COLO829 (cell line): ENCODE data around the gene RAI14.

Source experiments
- DNase-seq: peaks from one replicate; pipeline ENCODE4 v3.0.0; 2012; ENCODE audit warnings: low spot score

The RAI14 gene

DNA sequence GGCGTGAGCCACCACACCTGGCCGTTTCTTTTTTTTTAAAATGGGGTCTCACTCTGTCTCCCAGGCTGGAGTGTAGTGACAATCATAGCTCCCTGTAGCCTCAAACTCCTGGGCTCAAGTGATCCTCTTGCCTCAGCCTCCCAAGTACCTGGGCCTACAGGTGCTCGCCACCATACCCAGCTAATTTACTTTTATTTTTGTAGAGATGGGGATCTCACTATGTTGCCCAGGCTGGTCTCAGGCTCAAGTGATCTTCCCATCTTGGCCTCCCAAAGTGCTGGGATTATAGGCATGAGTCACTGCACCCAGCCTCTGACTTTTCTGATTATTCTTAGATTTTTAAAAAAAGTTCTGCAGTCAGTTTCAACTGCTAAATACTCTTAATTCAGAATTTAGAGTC lies 21.3 kb downstream of the RAI14 start:
- DNase-seq, result no peak

DNA sequence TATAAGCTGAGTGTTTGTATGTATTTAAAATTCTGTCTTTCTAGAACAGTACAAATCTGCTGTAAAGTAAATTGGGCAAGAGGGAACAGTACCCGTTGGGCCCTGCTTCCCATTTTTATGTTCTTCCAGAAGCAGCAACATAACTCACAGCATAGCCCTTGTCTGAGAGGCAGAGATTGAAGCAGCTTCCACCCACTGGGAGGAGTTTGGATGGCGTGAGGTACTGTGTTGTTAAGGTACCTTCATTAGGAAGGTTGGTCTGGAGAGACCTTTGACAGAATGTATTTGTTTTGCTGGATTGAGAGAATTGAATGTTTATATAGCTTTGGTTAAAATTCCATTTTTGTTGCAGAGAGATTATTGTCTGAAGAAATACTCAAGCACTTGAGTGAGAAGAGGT lies 24.8 kb downstream of the RAI14 start:
- DNase-seq, result no peak

DNA sequence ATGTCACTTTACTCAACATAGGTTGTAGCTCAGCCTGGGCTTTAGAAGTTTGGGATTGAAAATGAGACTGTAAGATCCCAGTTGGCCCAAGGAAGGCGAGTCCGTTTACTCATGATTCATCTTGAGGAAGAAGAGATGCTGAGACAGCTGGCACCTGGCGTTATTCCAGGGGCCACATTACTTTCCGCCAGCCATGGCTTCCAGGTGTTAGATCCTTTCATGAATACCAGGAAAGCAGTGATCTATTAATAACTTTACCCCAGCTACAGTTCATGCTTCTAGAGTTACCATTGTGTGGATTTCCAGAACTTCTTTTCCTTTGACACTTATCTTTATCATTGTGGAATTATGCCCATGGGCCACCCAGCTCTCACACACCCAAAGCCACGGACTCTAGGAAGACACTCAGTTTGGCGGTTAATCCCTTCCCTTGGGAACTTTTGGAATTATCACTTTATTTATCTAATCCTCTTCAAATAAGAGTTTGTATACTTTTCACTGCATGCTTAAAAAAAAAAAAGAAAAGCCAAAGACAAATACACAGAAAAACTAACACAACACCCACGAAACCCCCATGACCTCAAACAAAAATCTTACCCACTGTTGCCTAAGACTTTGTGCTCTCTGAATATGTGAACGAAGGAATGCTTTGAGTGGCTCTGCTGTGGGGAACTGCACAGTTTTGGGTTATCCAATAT lies 26.9 kb downstream of the RAI14 start:
- DNase-seq, result no peak

DNA sequence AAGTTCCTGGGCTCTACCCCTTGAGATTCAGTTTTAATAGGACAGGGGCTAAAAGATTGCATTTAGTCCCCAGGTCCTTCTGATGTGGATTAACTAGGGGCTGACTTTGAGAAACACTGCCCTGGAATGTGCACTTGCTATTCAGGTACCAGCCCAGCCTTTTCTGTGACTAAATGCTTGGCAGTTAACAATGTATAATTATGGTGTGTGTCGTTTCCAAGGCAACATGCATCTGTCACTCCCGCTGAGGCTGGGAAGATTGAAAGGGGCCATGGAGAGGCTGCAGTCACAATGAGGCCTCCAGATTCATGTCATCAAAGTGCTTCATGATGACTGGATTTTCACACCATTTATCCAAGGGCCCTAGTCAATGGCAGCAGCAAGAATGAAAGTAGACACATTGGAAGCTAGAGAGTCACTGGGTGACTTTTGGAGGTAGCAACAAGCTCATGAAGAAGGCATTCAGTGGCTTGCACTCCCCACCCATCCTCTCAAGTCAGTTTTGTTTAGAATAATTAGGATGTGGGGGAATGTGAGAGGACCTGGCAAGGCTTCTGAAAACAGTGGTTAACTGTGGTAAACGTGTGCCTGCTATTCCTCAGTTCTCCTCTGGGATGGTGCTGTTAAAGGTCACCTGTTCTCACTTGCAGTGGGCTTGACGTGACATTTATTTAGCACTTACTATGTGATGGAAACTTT lies 28.3 kb downstream of the RAI14 start:
- no peak for DNase-seq

DNA sequence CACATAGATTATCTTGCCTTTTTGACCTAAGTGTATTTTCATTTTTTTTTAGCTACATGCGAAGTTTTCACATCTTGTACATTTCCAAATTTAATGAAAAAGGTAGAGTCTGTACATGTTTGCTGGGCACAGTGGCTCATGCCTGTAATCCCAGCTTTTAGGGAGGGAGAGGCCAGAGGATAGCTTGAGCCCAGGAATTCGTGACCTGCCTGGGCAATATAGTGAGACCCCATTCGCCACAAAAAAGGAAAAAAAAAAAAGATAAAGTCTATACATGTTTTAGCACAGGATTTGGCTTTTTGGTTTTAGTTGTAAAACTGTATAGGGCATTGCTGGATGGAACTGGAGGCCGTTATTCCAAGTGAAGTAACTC lies 28.8 kb downstream of the RAI14 start:
- no peak for DNase-seq

DNA sequence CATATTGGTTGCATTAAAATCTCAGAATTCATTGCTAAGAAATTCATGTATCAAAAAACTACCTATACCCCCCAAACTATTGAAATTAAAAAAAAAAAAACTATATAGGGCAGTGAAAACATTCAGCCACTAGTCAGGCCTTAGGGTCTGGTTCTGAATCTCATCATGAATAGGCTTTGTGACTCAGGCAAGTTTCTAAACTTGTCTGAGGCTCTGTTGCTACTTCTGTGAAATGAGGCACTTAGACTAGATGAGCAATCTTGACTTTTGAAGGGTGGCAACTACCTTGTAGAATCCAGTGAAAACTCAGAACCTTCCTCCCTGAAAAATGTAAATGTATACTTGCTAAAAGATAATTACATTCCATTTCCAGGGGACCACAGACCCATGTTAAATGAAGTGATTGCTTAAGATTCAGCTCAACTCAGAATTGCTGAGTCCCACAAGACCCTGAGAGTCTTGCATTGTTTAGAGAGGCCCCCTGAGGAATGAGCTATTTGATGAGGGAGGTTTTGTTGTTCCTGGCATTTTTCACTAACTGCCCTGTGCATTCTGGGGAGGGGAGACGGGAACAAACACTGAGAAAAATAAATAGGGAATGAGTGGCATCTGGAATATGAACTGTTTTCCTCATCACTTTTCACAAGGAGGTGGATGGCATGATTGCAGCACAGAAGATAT lies 29.5 kb downstream of the RAI14 start:
- DNase-seq, result no peak

DNA sequence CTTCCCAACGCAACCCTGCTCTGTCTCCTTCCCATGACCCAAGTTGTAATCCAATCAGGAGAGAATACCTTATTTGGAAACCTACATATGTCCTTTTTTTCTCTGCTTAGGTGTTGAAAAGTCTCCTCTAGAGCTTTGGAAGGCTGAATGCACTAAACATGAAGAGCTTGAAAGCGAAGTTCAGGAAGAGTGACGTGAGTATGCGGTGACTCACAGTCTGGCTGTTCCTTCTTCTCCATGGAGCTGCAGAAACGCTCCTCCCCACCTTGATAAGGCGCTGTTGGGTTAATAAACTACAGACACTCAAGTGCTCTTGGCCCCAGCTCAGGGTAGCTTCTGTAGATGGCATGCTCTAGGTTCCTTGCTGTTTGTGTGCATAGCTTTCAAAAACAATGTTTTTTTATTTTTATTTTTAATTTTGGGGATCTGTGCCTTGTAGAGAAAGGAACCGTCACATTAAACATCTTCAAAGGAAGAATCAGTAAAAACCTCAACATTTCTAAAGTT lies 30.7 kb downstream of the RAI14 start:
- peak; percentile 15 for DNase-seq

DNA sequence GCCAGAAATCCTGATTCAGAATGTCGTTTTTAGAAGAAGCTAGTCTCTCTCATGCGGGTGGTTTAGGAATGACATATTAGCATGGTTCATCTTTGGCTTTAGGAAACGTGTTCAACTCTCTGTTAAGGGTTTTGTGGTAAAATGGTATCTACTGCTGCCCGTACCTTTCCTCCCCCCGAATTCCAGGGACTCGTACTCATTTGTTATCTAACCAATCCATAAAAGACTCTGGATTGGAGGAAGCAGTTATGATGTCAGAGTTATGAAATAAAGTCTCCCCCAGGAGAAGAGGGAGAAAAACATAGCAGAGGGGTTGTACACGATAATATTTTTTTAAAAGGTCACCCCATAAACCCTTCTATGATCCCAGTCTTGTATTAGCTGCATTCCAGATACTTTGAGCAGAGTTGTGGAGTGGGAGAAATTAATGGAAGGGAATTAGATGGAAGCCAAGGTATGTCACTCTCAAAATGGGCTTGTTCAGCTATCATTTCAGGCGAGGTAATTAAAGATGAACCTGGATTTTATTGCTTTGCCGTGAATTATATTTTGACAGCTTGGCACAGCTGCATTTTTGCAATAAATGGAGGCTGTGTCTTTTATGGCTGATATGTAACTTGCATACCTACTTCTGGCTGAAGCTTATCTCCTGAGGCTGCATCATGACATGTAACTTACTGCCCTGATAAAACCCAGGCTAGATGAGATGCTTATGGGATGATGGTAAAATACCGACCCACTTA lies 31.3 kb downstream of the RAI14 start:
- no peak for DNase-seq

DNA sequence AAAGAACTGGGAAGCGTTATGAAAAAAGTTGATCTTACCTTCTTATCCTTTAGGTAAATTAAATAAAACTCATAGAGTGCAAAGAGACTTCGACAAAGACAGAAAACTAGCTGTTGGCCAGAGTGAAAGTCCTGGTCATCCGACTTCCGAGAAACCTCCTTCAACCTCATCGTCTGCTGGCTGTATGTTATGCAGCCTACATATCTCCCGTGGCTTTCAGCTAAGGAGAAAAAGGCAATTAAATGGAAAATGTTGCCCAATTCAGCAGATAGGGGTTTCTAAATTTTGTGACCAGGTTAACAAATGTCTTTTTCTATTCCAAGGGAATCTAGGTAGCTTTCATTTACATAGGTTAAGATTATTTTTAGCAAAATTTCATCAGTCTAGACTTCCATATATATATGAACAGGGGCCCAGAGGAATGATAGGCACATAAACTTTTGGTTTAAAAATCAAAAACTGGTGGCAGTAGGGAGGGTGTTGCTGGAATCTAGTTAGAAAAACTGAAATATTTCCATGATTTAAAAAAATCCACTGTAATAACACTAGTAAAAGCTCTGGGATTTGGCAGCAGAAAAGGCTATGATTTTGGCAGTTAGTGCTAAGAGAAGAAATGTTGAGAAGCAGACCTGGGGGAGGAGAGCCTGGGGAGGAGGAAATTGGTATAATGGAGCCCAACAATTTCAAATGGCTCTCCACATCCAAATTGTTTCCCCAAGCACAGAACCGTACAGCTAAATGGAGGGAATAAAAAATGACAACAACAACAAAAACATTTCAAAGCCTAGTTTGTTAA lies 32.1 kb downstream of the RAI14 start:
- DNase-seq, result no peak

DNA sequence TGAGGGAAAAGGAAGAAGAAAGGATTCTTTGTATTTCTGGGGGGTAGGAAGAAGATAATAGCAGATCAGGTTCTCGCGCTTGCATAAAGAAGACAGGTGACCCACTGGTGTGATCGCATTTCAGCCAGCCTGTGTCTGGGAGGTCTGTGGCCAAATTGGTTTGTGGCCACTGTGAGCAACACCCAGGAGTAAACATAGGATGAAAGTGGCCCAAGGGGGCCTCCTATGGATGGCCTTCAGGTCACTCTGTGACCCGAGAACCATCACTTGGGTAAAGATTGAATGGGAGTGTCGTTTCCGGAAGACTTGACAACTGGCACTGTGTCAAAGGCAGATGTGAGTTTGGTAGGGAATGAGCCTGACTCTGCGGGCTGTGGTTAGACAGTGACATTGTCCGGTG lies 34.2 kb downstream of the RAI14 start:
- DNase-seq, result no peak

DNA sequence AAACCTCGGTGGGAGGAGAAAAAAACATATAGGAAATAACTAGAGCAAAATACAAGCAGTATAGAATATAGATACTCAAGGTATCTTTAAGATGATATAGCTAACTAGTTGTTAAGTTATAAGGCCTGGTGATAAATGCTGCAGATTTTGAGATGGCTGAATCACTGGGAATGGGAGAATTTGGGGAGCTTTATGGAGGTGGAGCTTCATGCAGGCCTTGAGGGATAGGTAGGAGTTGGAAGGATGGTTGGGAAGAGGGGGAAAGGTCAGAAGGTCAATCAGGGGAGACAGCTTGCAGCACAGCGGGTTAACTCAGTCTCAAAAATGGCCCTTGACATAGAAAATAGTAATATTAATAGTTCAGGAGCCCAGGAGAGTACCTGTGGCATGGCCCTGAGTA lies 34.8 kb downstream of the RAI14 start:
- DNase-seq, result no peak

DNA sequence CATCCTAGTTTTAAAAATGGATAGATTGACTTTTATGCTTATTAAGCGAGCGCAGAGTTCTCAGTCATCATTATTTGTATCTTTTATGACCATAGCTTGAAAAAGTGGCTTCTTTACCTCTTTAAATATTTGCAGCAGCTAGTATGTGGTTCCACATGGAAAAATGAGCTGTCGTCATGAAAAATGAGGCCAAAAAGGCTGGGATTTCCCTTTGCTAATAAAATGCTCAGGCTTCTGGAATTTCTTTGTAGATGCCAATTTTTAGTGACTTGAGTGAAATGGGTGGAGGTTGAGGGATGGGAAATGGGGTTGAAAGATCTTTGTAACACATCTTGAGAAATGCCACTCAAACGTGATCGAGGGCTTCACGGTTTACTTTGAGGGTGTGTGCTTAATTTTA lies 35.2 kb downstream of the RAI14 start:
- DNase-seq, result no peak

DNA sequence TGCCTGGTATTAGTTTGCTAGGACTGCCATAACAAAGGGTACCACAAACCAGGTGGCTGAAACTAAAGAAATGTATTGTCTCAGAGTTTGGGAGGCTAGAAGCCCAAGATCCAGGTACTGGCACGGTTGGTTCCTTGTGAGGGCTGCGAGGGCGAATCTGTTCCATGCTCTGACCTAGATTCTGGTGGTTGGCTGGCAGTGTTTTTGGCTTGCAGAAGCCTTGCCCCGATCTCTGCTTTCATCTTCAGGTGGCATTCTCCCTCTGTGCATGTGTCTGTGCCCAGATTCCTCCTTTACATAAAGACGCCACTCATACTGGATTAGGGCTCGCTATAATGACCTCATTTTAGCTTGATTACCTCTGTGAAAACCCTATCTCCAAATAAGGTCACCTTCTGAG lies 36.7 kb downstream of the RAI14 start:
- no peak for DNase-seq

DNA sequence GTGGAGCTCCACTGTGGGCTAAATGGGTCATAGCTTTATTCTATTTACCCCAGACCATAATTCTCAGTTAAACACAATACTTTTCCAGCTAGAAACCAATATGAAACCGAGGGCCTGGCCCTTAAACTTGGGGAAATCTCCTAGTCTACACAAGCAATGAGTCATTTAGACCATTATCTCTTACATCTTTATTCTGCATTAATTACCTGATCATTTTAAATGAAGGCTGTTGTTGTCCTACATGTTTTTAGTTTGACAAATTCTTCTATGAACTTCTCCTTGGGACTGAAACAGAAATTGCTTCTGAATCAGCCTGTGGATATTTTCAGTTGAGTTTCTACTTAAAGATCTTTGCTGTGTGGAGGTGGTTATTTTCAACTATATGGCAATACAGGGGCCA lies 37.9 kb downstream of the RAI14 start:
- no peak for DNase-seq

DNA sequence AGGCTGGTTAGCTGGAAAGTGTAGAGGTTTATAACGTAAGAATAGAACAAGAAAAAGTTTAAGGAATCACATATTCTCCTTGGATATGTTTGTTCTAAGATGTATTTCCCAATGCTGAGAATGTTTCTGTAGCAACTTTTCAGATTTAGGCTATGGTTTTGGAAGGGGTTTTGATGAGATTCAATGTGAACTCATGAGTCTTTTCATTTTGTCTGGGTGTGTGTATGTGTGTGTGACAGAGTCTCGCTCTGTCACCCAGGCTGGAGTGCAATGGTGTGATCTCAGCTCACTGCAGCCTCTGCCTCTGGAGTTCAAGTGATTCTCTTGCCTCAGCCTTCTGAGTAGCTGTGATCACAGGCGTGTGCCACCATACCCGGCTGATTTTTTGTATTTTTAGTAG lies 38.6 kb downstream of the RAI14 start:
- no peak for DNase-seq

DNA sequence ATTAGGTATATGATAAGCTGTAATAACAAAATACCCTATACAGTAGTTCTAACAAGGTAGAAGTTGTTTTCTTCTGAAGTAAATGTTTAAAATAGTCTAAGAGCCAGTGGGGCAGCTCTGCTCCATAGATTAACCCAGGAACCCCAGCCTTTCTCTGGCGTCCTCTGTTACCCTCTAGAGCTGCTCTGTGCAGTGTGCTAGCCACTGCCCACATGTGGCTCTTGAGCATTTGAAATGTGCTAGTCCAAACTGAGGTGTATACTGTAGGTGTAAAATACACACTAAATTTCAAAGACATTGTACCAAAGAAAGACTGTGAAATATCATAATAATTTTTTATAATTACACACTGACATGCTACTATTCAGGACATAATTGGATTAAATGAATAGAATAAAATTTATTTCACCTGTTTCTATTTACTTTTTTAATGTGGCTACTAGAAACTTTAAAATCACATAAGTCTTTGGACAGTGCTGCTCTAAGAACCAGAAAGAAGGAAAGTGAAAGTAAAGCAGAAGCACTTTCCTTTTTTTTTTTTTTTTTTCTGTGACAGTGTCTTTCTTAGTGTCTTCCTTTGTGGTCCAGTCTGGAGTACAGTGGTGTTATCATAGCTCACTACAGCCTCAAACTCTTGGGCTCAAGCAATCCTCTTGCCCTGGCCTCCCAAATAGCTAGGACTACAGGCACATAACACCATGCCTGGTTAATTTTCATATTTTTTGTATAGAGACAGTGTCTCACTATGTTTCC lies 39.3 kb downstream of the RAI14 start:
- no peak for DNase-seq

DNA sequence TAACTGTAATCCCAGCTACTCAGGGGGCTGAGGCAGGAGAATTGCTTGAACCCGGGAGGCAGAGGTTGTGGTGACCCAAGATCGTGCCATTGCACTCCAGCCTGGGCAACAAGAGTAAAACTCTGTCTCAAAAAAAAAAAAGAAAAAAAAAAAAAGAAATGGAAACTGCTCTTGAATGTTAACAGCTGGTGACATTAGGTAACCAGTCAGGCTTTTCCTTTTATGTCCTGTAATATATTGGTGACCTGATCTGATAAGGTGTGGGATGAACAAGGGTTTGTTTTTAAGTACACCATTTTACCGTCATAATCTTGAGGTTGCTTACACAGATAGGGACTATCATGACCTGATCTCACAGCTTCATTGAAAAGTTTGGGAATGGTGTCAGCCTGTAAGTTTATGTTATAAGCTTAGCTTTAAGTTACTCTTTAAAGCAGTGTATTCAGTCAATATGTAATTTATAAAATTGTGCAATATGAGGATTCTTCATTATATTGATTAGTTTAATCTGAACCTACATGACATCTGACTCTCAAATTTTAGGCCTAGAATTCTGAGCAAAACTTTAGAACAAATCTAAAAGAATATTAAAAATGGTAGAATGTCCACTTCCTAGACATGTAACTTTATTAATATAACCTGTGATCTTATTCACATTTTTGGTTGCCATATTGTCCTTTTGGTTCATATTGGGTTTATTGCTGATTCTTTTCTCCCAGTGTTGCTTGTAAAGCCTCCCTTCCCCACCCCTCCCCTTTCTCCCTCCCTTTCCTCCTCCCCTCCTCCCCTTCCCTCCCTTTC lies 41.4 kb downstream of the RAI14 start:
- no peak for DNase-seq

DNA sequence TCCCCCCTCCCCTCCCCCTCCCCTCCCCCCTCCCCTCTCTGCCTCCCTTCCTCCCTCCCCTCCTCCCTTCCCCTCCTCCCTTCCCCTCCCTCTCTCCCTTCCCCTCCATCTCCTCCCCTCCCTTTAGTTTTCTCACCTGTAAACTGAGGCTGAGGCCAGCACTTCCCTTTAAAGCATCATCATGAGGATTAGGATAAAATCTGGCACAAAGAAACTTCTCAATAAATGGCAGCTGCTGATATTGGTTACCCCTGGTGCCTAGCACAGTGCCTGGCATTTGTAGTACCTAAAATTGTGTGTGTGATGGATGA lies 41.9 kb downstream of the RAI14 start:
- DNase-seq, result no peak

DNA sequence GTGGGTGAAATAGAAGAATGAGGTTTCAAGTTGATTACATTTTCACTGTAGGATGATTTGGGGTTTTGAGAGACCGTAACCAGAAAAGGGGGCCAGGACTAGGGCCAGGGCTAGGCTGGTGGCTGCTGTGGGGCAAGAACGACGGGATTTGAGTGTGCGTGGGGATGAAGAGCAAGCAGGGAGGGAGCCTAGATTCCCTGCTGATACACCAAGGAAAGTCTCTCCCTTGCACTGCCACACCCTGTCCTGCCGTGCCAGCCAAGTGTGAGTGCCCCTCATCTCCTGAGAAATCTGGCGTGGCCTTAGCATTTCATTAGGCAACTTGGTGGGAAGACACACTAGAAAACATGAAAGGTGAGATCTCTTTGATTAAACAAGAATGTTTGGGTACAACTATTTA lies 42.6 kb downstream of the RAI14 start:
- no peak for DNase-seq
